GM19239 (cell line): ENCODE results near the gene SPTBN1.

Experiments
- DNase-seq: peaks from one replicate; pipeline ENCODE4 v3.0.0; 2011; ENCODE audit warnings: low spot score; ENCODE audit not compliant: insufficient read length
- FAIRE-seq: peaks from 2 replicates; lab custom pipeline; 2011; peaks lifted over from hg19 to GRCh38; lab: Jason Lieb, UNC

Gene SPTBN1

DNA sequence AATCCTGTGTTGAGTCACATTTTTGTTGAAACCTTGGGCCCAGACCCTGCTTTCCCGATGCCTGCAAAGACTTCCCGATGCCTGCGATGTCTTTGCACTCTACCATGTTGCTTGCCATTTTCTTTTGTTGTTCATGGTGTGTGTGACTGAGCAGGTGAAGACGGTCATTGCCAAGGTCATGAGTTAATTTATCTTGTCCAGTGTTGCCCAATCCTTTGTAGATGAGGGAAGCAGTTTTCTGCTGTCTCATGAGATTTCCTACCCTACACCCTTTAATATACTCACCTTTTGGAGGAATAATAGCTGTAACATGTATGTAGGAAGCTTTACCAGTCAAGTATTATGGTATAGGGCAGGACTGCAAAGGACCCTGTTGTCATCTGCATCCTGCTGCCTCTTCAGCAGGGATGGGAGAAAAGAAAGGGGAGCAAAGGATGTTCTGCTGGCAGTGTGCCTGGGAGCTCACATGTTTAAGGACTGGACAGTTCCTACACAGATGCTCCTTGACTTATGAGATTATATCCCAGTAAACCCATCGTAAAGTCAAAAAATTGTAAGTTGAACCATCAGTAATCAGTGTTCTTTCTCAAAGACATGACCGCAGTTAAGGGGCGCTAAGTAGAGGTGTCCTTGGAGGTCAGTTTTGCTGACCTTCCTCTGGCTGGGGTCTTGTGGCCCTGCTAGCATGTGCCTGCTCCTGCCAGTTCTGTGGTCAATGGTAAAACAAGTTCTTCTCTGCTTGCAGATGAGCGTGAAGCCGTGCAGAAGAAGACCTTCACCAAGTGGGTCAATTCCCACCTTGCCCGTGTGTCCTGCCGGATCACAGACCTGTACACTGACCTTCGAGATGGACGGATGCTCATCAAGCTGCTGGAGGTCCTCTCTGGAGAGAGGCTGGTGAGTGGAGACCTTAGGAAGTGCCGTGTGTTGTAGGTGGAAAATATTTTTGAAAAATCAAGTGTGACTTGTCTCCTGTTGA is 142.5 kb downstream of the SPTBN1 start:
- no peak for FAIRE-seq
- no peak for DNase-seq

DNA sequence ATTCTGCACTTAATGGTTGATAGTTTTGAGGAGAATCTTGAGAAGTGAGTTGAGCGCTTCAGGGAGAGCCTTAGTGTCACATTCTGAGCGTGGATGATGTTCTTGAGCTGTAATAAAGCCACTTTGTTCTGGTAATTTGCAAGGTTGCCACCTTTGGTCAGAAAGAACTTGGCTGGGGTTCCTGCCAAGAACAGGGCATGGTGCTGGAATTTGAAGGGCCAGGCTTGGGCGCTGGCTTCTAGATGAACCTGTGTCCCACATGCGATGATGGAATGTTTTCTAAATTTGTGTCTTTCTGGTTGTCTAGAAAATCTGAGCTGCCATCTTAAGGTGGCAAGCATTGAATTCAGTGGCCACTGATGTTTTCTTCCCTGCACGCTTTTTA is 143.2 kb downstream of the SPTBN1 start:
- FAIRE-seq (no peak), DNase-seq (no peak)

GRCh38 chr2:54599914-54600313 is 143.8 kb downstream of the SPTBN1 start:
- DNase-seq (no peak), FAIRE-seq (no peak)

DNA sequence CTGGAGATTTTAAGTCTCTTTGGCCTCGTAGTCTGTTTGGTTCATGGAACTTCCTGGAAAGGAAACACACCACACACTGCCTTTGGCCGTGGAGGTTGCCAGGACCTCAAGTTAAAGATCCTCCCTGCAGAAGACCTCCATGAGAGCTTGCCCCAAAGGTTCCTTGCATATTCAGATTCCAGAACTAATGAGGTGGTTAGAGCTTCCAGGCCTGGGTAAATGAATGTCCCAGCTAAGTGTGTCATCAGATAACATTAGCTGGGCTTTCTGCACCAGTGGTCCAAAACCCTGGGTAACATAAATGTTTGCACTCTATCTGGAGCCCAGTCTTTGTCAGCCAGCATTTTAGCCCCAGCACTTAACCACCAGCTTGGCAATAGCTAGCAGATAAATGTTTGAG is 145.2 kb downstream of the SPTBN1 start:
- DNase-seq (no peak), FAIRE-seq (no peak)

DNA sequence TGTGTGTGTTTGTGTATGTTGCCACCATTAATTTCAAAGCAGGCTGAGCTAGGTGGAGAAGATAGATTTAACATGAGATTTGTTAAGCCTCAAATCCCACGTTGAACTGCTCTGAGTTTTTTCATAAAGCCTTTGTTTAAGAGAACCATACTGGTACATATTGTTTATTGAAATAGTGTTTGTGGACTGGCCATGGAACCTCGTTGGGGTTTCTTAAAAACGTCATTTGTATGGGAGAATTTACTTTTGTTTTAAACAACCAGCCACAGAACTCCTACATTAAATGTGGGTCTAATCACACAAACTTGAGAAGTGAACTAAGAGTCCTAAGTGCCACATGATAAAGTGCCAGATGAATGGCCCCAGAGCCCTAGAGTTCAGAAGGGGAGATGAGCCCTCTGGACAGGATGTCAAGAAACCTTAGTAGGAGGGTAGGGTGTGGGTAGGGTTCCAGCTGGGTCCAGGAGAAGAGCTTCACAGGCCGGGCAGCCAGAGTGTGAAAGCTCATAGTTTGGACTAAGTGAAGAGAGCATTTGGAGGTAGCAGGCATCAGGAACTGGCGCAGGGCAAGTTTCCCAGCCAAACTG is 146.7 kb downstream of the SPTBN1 start:
- no peak for DNase-seq
- no peak for FAIRE-seq

DNA sequence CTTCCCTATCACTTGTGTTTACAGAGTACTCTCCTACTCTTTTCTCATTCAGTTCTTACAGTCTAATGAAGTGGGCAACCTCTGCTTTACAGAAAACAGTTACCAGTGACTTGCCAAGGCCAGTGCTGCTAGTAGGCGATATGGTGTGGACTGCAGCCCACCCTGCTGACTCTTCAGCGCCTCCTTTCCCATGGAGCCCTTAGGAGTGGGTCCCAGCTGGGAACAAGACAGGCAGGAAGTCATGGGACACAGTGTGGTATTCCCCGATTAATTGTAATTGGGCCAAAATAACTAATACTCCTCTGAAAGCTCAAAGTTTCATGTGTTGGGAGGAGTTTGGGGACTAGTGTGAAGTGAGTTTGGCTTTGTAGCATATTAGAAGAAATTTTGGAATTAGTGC is 147.2 kb downstream of the SPTBN1 start:
- FAIRE-seq, result no peak
- DNase-seq, result no peak

- FAIRE-seq, result no peak
- DNase-seq, result no peak
These were observed 147.7 kb downstream of the SPTBN1 start for GRCh38 chr2:54603796-54604195.

GRCh38 chr2:54604871-54605270 is 148.7 kb downstream of the SPTBN1 start:
- FAIRE-seq (peak; percentile 72), DNase-seq (no peak)

- DNase-seq (no peak), FAIRE-seq (no peak)
These were observed 149.7 kb downstream of the SPTBN1 start for GRCh38 chr2:54605836-54606235.

DNA sequence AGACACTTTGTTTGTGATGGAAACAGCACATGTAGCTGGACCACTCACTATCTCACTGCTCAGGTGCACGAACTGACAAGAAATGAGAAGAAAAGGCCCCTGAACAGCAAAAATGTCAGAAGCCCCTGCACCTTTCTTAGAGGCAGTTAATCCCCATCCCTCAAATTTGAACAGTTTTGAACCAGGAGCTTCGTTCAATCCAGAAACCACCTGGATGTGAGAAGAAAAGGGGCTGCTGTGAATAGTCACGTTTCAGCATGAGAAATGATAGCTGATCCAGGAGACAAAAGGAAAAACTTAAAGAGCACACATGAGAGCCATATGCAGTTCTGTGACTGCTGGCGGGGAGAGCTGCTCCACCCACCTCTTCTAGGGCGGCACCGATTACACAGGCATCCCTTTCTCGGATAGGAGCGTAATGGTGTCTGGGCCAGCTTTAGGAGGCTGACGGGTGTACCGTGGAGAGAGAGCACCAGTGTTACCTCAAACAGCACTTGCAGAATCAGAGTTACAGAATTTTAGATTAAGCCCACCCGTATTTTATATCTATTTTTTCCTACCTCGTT is 150.3 kb downstream of the SPTBN1 start:
- FAIRE-seq, result no peak
- no peak for DNase-seq

DNA sequence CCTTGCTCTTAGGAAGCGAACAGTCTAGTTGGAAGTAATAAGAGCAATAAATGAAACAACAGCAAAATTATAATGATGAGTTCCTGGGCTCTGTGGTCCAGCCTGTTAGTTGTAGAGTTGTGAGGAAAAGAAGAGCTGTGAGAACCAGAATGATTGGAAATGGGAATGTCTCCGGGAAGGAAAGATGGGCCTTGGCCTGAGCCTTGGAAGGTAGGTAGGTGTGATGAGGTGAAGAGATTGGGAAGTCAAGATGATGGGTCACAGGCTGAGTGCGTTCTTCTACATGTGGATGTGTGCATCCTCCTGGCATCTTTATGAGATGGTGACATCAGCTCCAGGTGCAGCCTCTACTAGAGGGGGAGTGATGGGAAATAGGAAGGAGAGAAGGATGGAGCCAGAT is 152.1 kb downstream of the SPTBN1 start:
- FAIRE-seq (no peak), DNase-seq (no peak)

DNA sequence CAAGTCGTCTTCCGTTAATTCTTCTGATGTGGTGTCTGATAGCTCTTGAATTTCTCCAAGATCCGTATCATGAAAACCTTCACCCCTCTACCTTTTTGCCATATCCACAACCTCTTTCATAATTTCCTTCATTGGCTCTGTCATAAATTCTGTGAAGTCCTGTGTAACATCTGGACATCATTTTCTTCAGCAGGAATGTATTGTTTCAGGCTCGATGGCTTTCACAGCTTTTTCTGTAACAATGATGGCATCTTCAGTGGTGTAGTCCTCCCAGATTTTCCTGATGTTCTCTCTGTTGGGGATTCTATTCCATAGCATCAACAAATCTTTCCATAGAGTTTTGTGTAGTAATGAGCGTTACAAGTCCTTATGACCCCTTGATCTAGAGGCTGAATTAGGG is 153.1 kb downstream of the SPTBN1 start:
- FAIRE-seq (peak; percentile 26), DNase-seq (no peak)

GRCh38 chr2:54609647-54610046 is 153.5 kb downstream of the SPTBN1 start:
- FAIRE-seq, result no peak
- DNase-seq, result no peak

GRCh38 chr2:54610700-54611099 is 154.6 kb downstream of the SPTBN1 start:
- DNase-seq (no peak), FAIRE-seq (no peak)

DNA sequence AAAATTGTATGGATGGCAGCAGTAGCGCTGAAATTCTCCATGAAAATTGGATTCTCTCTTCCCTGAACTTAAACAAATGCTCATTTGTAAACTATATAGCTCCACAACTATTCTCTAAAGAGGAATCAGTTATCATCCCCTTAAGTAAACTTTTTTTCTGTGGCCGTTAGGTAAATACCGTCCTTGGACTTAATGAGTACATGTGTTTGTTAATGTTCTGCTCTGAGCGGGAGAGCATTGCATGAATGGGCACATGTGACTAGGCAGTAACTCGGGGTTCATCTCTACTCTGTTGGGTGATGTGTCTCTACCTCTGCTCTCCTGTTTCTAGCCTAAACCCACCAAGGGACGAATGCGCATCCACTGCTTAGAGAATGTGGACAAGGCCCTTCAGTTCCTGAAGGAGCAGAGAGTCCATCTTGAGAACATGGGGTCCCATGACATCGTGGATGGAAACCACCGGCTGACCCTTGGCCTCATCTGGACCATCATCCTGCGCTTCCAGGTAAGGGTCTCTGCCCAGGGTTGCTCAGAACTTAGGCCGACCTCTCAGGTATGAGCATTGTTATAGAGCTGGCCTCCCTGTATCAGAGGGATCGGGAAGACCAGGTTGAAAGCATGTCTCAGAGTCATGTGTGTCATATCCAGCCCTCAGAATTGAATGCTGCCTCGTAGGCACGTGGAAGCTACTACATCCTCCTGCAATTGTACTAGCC is 155.9 kb downstream of the SPTBN1 start:
- FAIRE-seq, result no peak

DNA sequence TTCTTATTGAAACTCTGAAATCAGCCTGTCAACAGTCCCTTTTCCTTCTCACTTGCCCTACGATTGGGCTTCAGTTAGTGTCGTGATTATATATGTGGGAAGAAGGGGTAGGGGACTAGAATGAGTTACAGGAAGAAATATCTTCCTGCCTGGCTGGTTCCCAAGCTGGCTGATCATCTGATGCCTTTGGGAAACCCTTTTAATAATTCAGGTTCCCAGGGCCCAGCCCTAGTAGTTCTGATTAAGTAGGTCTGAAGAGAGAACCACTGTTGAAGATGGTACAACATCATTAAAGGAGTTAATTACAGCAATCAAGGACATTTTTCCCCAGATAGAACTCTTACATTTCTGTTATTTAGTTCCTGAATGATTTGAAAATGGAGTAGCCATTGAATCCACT is 157.3 kb downstream of the SPTBN1 start:
- FAIRE-seq, result no peak
- no peak for DNase-seq

More for the DNA sequence above, 155.9 kb downstream of the SPTBN1 start:
- DNase-seq, result no peak

- FAIRE-seq, result no peak
- no peak for DNase-seq
These were observed 157.7 kb downstream of the SPTBN1 start for GRCh38 chr2:54613794-54614257.

- FAIRE-seq, result no peak
- no peak for DNase-seq
These were observed 158.7 kb downstream of the SPTBN1 start for GRCh38 chr2:54614819-54615218.

- FAIRE-seq (no peak), DNase-seq (no peak)
These were observed 159.9 kb downstream of the SPTBN1 start for GRCh38 chr2:54615832-54616534.

- DNase-seq, result no peak
- no peak for FAIRE-seq
These were observed 161.3 kb downstream of the SPTBN1 start for GRCh38 chr2:54617409-54617808.
